WERI-Rb-1 (cell line): ENCODE data around the gene HOXC12.

Experiments
- DNase-seq: peaks from one replicate; pipeline ENCODE4 v3.0.0-alpha.2; 2020
- H3K27ac ChIP-seq: fragments of 250-450 bp; sonication (Bioruptor Pico); 2 replicates; pipeline ENCODE4 v1.5.1; 2020; ENCODE audit warnings: mild to moderate bottlenecking, moderate library complexity
- H3K27me3 ChIP-seq: fragments of 250-450 bp; sonication (Bioruptor Pico); 2 replicates; pipeline ENCODE4 v1.5.1; 2021; ENCODE audit warnings: mild to moderate bottlenecking, low read depth, moderate library complexity; ENCODE audit not compliant: insufficient read depth, severe bottlenecking
- H3K36me3 ChIP-seq: fragments of 250-450 bp; sonication (Bioruptor Pico); 2 replicates; pipeline ENCODE4 v1.5.1; 2020; ENCODE audit warnings: mild to moderate bottlenecking, moderate library complexity
- H3K4me3 ChIP-seq: 2 replicates; pipeline ENCODE4 v1.5.1; 2011; ENCODE audit warnings: low read depth, mild to moderate bottlenecking, control low read depth, low read length
- H3K9me3 ChIP-seq: fragments of 250-450 bp; sonication (Bioruptor Pico); 2 replicates; pipeline ENCODE4 v1.5.1; 2021; ENCODE audit warnings: mild to moderate bottlenecking, moderate library complexity; ENCODE audit not compliant: severe bottlenecking
- CTCF ChIP-seq: IDR thresholded peaks from 2 replicates; pipeline ENCODE4 v1.5.1; 2011; ENCODE audit warnings: low read depth, mild to moderate bottlenecking, control low read depth, inconsistent platforms, low read length

Gene HOXC12

GRCh38 chr12:53985994-53986685, 31.4 kb downstream of the HOXC12 start:
- Histone ChIP-seq H3K9me3 (no peaks in the 10 kb centered on the region), H3K27me3 (no peaks in the 10 kb centered on the region), H3K36me3 (no peaks in the 10 kb centered on the region), H3K27ac (peak overlapping the region; percentile 44), H3K4me3 (peak overlapping the region; percentile 71)
- DNase-seq: no peak
- TF ChIP-seq CTCF: no peak

GRCh38 chr12:53986686-53987483, 32.2 kb downstream of the HOXC12 start:
- H3K27ac ChIP-seq: no peak overlapping the region
- no peak for DNase-seq
- no peaks in the 10 kb centered on the region for H3K9me3 ChIP-seq
- TF ChIP-seq CTCF: no peak
- H3K4me3 ChIP-seq: peak overlapping the region; percentile 71
- H3K27me3 ChIP-seq: no peaks in the 10 kb centered on the region
- H3K36me3 ChIP-seq: no peaks in the 10 kb centered on the region

GRCh38 chr12:53987787-53988230, 33.1 kb downstream of the HOXC12 start:
- no peaks in the 10 kb centered on the region for H3K9me3 ChIP-seq
- no peak for DNase-seq
- H3K36me3 ChIP-seq: no peaks in the 10 kb centered on the region
- TF ChIP-seq CTCF: no peak
- H3K27ac ChIP-seq: no peak overlapping the region
- no peaks in the 10 kb centered on the region for H3K27me3 ChIP-seq
- H3K4me3 ChIP-seq: no peak overlapping the region

GRCh38 chr12:53988541-53989226, 34.0 kb downstream of the HOXC12 start:
- no peaks in the 10 kb centered on the region for H3K9me3 ChIP-seq
- no peak for DNase-seq
- no peaks in the 10 kb centered on the region for H3K27me3 ChIP-seq
- H3K36me3 ChIP-seq: no peaks in the 10 kb centered on the region
- TF ChIP-seq CTCF: no peak
- H3K4me3 ChIP-seq: no peak overlapping the region
- no peak overlapping the region for H3K27ac ChIP-seq

GRCh38 chr12:53989227-53990113, 34.8 kb downstream of the HOXC12 start:
- DNase-seq: peak; percentile 43
- H3K27ac ChIP-seq: peak overlapping the region; percentile 1; the same call in 1 of the 2 replicates
- H3K36me3 ChIP-seq: no peaks in the 10 kb centered on the region
- H3K27me3 ChIP-seq: no peaks in the 10 kb centered on the region
- no peaks in the 10 kb centered on the region for H3K9me3 ChIP-seq
- peak; percentile 46; the same call in 1 of the 2 replicates for TF ChIP-seq CTCF
- H3K4me3 ChIP-seq: no peak overlapping the region
